IMR-90 (cell line): ENCODE data around the gene RASSF8. TPM values are rescaled to one million over a fixed set of nuclear protein-coding genes. Genes with fewer than 3 reads are reported as not detected.

Source experiments
- ATAC-seq: fragments of 200-7000 bp; cut with Tn5 transposase; 2 replicates; pipeline ENCODE4 v1.9.1; 2020; ENCODE audit warnings: low read depth, mild to moderate bottlenecking, moderate library complexity
- BruUV-seq: library from RNA; stranded (reverse); fragments of 400-500 nt; replicated peaks from 2 replicates; lab custom pipeline; 2021; lab: Mats Ljungman, UMichigan
- CTCF ChIA-PET: fragments of 300-600 bp; formaldehyde crosslinking; extraction: SDS; loops from one replicate; lab custom pipeline; 2021; ENCODE audit warnings: antibody characterized with exemption; lab: Yijun Ruan, JAX
- POLR2A ChIA-PET: fragments of 300-600 bp; sonication (Branson Sonifier 250); formaldehyde crosslinking; loops from one replicate; lab custom pipeline; 2022; ENCODE audit warnings: antibody characterized with exemption; ENCODE audit not compliant: unreplicated experiment; lab: Charles Lee
- DNase-seq: peaks from one replicate; pipeline ENCODE4 v3.0.0; 2013
- H2AFZ ChIP-seq: replicated peaks from 2 replicates; pipeline ENCODE3; 2013; ENCODE audit warnings: low read length, mild to moderate bottlenecking; ENCODE audit not compliant: poor library complexity
- H2AK5ac ChIP-seq: 2 replicates; pipeline ENCODE4 v1.6.1; 2013; ENCODE audit warnings: low read depth, low read length, inconsistent platforms
- H2AK9ac ChIP-seq: replicated peaks from 2 replicates; pipeline ENCODE3; 2013; ENCODE audit warnings: mild to moderate bottlenecking, low read depth, low read length, moderate library complexity; ENCODE audit not compliant: poor library complexity
- H2BK120ac ChIP-seq: 2 replicates; pipeline ENCODE4 v1.6.1; 2013; ENCODE audit warnings: low read depth, low read length, inconsistent platforms
- H2BK15ac ChIP-seq: 3 replicates; pipeline ENCODE4 v1.6.1; 2013; ENCODE audit warnings: low read depth, low read length, inconsistent platforms
- H2BK20ac ChIP-seq: 2 replicates; pipeline ENCODE4 v1.6.1; 2013; ENCODE audit warnings: low read depth, mild to moderate bottlenecking, inconsistent platforms, low read length, moderate library complexity
- H2BK5ac ChIP-seq: 2 replicates; pipeline ENCODE4 v1.6.1; 2013; ENCODE audit warnings: mild to moderate bottlenecking, low read depth, low read length, inconsistent platforms; ENCODE audit not compliant: poor library complexity, severe bottlenecking
- H3K14ac ChIP-seq: replicated peaks from 2 replicates; pipeline ENCODE4 v1.6.1; 2013; ENCODE audit warnings: low read depth, low read length, inconsistent platforms
- H3K18ac ChIP-seq: 2 replicates; pipeline ENCODE4 v1.6.1; 2013; ENCODE audit warnings: low read depth, low read length, control low read depth
- H3K23ac ChIP-seq: 2 replicates; pipeline ENCODE4 v1.6.1; 2013; ENCODE audit warnings: low read depth, low read length, inconsistent platforms
- H3K27ac ChIP-seq: 2 replicates; pipeline ENCODE4 v1.5.1; 2013; ENCODE audit warnings: mild to moderate bottlenecking, control low read depth, low read length; ENCODE audit not compliant: insufficient read depth
- H3K27me3 ChIP-seq: 2 replicates; pipeline ENCODE4 v1.6.1; 2013; ENCODE audit warnings: low read length; ENCODE audit not compliant: control insufficient read depth, insufficient read depth
- H3K36me3 ChIP-seq: 2 replicates; pipeline ENCODE4 v1.6.1; 2013; ENCODE audit warnings: low read length, mixed read lengths; ENCODE audit not compliant: control insufficient read depth, insufficient read depth
- H3K4ac ChIP-seq: 2 replicates; pipeline ENCODE4 v1.6.1; 2013; ENCODE audit warnings: low read depth, low read length, inconsistent platforms
- H3K4me1 ChIP-seq: 2 replicates; pipeline ENCODE4 v1.6.1; 2013; ENCODE audit warnings: low read length, mixed read lengths; ENCODE audit not compliant: control insufficient read depth, insufficient read depth
- H3K4me2 ChIP-seq: 2 replicates; pipeline ENCODE4 v1.6.1; 2013; ENCODE audit warnings: low read depth, mild to moderate bottlenecking, control low read depth, low read length, moderate library complexity
- H3K4me3 ChIP-seq: 2 replicates; pipeline ENCODE4 v1.5.1; 2013; ENCODE audit warnings: low read depth, mild to moderate bottlenecking, control low read depth, low read length, moderate library complexity; ENCODE audit not compliant: insufficient read depth
- H3K56ac ChIP-seq: 2 replicates; pipeline ENCODE4 v1.6.1; 2013; ENCODE audit warnings: low read length, inconsistent platforms; ENCODE audit not compliant: insufficient read depth; ENCODE audit errors: extremely low read depth
- H3K79me1 ChIP-seq, 2 experiments: 2 replicates each; pipeline ENCODE4 v1.6.1; 2013; ENCODE audit warnings: low read length in 2 of 2, inconsistent platforms in 1 of 2, low read depth in 1 of 2
- H3K9ac ChIP-seq: 2 replicates; pipeline ENCODE4 v1.6.1; 2013; ENCODE audit warnings: low read depth, low read length, control low read depth
- H3K9me1 ChIP-seq: 2 replicates; pipeline ENCODE4 v1.6.1; 2013; ENCODE audit warnings: low read length, inconsistent platforms; ENCODE audit not compliant: insufficient read depth
- H3K9me3 ChIP-seq: 2 replicates; pipeline ENCODE4 v1.6.1; 2013; ENCODE audit warnings: low read length; ENCODE audit not compliant: control insufficient read depth, insufficient read depth
- H4K20me1 ChIP-seq: 2 replicates; pipeline ENCODE4 v1.6.1; 2013; ENCODE audit warnings: low read length, inconsistent platforms; ENCODE audit not compliant: insufficient read depth
- H4K5ac ChIP-seq: 2 replicates; pipeline ENCODE4 v1.6.1; 2013; ENCODE audit warnings: mild to moderate bottlenecking, low read depth, low read length, control low read depth
- H4K8ac ChIP-seq, 2 experiments: 2 replicates each; pipeline ENCODE4 v1.6.1; 2013; ENCODE audit warnings: low read depth in 2 of 2, low read length in 2 of 2, control low read depth in 1 of 2, inconsistent platforms in 1 of 2
- H4K91ac ChIP-seq: 2 replicates; pipeline ENCODE4 v1.6.1; 2013; ENCODE audit warnings: low read depth, low read length, inconsistent platforms; ENCODE audit not compliant: insufficient read depth
- BHLHE40 ChIP-seq: fragments of 150-350 bp; IDR thresholded peaks from 2 replicates; pipeline ENCODE4 v1.6.1; 2016; ENCODE audit warnings: mild to moderate bottlenecking, low read depth, low read length
- CEBPB ChIP-seq: IDR thresholded peaks from 2 replicates; pipeline ENCODE4 v1.6.1; 2012; ENCODE audit warnings: low read depth, low read length, improper control_type of control experiment
- CHD1 ChIP-seq: IDR thresholded peaks from 2 replicates; pipeline ENCODE4 v1.6.1; 2012; ENCODE audit warnings: low read depth, low read length, improper control_type of control experiment
- FOS ChIP-seq: fragments of 150-350 bp; IDR thresholded peaks from 2 replicates; pipeline ENCODE4 v1.6.1; 2016; ENCODE audit warnings: low read depth, low read length
- MAZ ChIP-seq: IDR thresholded peaks from 2 replicates; pipeline ENCODE4 v1.6.1; 2012; ENCODE audit warnings: low read depth, mild to moderate bottlenecking, low read length, improper control_type of control experiment, moderate library complexity, borderline replicate concordance
- MXI1 ChIP-seq: IDR thresholded peaks from 2 replicates; pipeline ENCODE4 v1.6.1; 2012; ENCODE audit warnings: low read depth, mild to moderate bottlenecking, low read length, moderate library complexity, borderline replicate concordance
- POLR2A ChIP-seq: IDR thresholded peaks from 2 replicates; pipeline ENCODE4 v1.6.1; 2012; ENCODE audit warnings: mild to moderate bottlenecking, low read depth, low read length
- RAD21 ChIP-seq: IDR thresholded peaks from 2 replicates; pipeline ENCODE4 v1.6.1; 2012; ENCODE audit warnings: low read length, improper control_type of control experiment
- SMC3 ChIP-seq: fragments of 150-350 bp; IDR thresholded peaks from 2 replicates; pipeline ENCODE4 v1.6.1; 2016; ENCODE audit warnings: low read depth, mild to moderate bottlenecking, antibody characterized with exemption, low read length, moderate library complexity
- WGBS, 2 experiments: methylation state at CpG; one replicate each; pipeline versions ENCODE4 v1.1.5 to v1.1.7; 2013; ENCODE audit warnings: missing lambda C conversion rate in 2 of 2; ENCODE audit not compliant: insufficient read length in 1 of 2; ENCODE audit errors: extremely low coverage in 2 of 2; 5-methylcytosine and 5-hydroxymethylcytosine counted together
- dilution Hi-C: fragments of 300-500 bp; cut with HindIII; formaldehyde crosslinking; loops from one replicate; pipeline ENCODE4 v1.14.3; 2018; ENCODE audit warnings: low sequenced_read_pairs; ENCODE audit not compliant: unreplicated experiment
- in situ Hi-C: fragments of 300-500 bp; cut with MboI; formaldehyde crosslinking; loops from 3 replicates; pipeline ENCODE4 v1.14.3; 2019; ENCODE audit warnings: low sequenced_read_pairs, inconsistent platforms, mixed read lengths
- intact Hi-C: fragments of 100-400 bp; cut with micrococcal nuclease; formaldehyde crosslinking; loops from 2 replicates; pipeline ENCODE4 v1.10.0; 2022
- polyA plus RNA-seq, 3 experiments: library from polyadenylated mRNA; depleted of rRNA; stranded (reverse); fragments of >200 nt; gene quantifications; 2 replicates each; pipeline ENCODE4 v1.2.3, GENCODE V29; 2012; ENCODE audit warnings: low replicate concordance in 1 of 3
- total RNA-seq: library from RNA; depleted of rRNA; stranded (reverse); fragments of >200 nt; gene quantifications from 2 replicates; pipeline ENCODE4 v1.2.3, GENCODE V29; 2012
- TF ChIP-seq, protein P1 (sequence below): fragments of 150-350 bp; IDR thresholded peaks from 2 replicates; pipeline ENCODE4 v1.6.1; 2016; ENCODE audit warnings: low read depth, mild to moderate bottlenecking, low read length, moderate library complexity, borderline replicate concordance
- TF ChIP-seq, protein P2 (sequence below): conservative IDR thresholded peaks from 2 replicates; pipeline ENCODE4 v1.5.1; 2012; ENCODE audit warnings: mild to moderate bottlenecking, low read depth, low read length, improper control_type of control experiment
- TF ChIP-seq, protein P3 (sequence below): fragments of 150-350 bp; IDR thresholded peaks from 2 replicates; pipeline ENCODE4 v1.6.1; 2017; ENCODE audit warnings: mild to moderate bottlenecking, antibody characterized with exemption, low read length, low read depth

The RASSF8 gene
- total and polyA plus RNA-seq, 2 of the 4 experiments (the other 2 are of a cell fraction) = 10.8 to 50.5 TPM

DNA sequence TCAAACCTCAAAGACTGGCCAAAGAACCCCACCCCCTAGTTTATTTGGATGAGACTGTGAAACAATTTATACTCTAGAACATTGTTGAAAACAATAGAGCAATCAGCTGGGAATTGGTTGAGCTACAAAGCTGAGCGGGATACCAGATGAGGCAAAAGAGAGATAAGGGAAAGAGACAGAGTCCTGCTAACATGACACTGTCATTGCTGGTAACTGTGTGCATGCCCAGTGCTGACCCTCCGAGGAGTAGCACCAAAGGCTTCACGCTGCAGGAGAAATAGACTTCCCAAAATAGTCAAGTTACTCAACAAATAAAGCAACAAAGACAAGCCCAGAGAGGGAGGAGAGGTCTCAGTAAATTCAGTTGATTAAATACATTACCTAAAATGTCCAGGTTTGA, 63.6 kb downstream of the RASSF8 start:
- intact Hi-C loops = loop anchor here (10.0 kb wide), 1 partner anchor 777 kb away; no protein-coding TSS in a partner anchor
- in situ Hi-C loops = no loop called here

More for the DNA sequence above, 63.6 kb downstream of the RASSF8 start:
- Histone ChIP-seq H3K14ac (peak overlapping the region; percentile 62; the same call in 1 of the 2 replicates), H3K18ac (no peak overlapping the region), H2AK5ac (no peak overlapping the region), H2BK15ac (peak overlapping the region; percentile 30; the same call in 1 of the 3 replicates), H3K27ac (no peak overlapping the region), H4K5ac (no peak overlapping the region), H2AFZ (no peak overlapping the region), H4K8ac (no peak overlapping the region), H3K23ac (peak overlapping the region; percentile 69), H3K4ac (no peak overlapping the region), H2BK5ac (no peak overlapping the region), H3K4me1 (peaks cover 7% of the 10 kb centered on the region), H3K4me2 (no peak overlapping the region), H3K9me3 (no peaks in the 10 kb centered on the region), H3K36me3 (no peaks in the 10 kb centered on the region), H3K56ac (no peak overlapping the region), H3K79me1 (peaks cover 26 to 52% of the 10 kb centered on the region in 2 experiments), H4K20me1 (peaks cover 22% of the 10 kb centered on the region), H3K9me1 (peaks cover 14% of the 10 kb centered on the region), H3K27me3 (no peaks in the 10 kb centered on the region), H4K91ac (no peak overlapping the region), H2AK9ac (no peak overlapping the region), H3K4me3 (no peak overlapping the region), H3K9ac (no peak overlapping the region), H2BK20ac (no peak overlapping the region), H2BK120ac (no peak overlapping the region)
- no peak for TF ChIP-seq CEBPB
- no peak for TF ChIP-seq RAD21
- TF ChIP-seq, protein P1, sequence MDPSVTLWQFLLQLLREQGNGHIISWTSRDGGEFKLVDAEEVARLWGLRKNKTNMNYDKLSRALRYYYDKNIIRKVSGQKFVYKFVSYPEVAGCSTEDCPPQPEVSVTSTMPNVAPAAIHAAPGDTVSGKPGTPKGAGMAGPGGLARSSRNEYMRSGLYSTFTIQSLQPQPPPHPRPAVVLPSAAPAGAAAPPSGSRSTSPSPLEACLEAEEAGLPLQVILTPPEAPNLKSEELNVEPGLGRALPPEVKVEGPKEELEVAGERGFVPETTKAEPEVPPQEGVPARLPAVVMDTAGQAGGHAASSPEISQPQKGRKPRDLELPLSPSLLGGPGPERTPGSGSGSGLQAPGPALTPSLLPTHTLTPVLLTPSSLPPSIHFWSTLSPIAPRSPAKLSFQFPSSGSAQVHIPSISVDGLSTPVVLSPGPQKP = no peak
- TF ChIP-seq SMC3 = no peak
- TF ChIP-seq BHLHE40 = no peak
- no peak for TF ChIP-seq POLR2A
- TF ChIP-seq, protein P2, sequence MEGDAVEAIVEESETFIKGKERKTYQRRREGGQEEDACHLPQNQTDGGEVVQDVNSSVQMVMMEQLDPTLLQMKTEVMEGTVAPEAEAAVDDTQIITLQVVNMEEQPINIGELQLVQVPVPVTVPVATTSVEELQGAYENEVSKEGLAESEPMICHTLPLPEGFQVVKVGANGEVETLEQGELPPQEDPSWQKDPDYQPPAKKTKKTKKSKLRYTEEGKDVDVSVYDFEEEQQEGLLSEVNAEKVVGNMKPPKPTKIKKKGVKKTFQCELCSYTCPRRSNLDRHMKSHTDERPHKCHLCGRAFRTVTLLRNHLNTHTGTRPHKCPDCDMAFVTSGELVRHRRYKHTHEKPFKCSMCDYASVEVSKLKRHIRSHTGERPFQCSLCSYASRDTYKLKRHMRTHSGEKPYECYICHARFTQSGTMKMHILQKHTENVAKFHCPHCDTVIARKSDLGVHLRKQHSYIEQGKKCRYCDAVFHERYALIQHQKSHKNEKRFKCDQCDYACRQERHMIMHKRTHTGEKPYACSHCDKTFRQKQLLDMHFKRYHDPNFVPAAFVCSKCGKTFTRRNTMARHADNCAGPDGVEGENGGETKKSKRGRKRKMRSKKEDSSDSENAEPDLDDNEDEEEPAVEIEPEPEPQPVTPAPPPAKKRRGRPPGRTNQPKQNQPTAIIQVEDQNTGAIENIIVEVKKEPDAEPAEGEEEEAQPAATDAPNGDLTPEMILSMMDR = no peak
- no peak for TF ChIP-seq MAZ
- TF ChIP-seq CHD1 = no peak
- no peak for TF ChIP-seq FOS
- TF ChIP-seq, protein P3, sequence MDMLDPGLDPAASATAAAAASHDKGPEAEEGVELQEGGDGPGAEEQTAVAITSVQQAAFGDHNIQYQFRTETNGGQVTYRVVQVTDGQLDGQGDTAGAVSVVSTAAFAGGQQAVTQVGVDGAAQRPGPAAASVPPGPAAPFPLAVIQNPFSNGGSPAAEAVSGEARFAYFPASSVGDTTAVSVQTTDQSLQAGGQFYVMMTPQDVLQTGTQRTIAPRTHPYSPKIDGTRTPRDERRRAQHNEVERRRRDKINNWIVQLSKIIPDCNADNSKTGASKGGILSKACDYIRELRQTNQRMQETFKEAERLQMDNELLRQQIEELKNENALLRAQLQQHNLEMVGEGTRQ = no peak
- TF ChIP-seq MXI1 = no peak
- WGBS, 2 experiments = no CpG with 5 or more reads among the region's 3 CpGs
- DNase-seq (no peak), ATAC-seq (no peak)
- no TSS peak for BruUV-seq
- POLR2A ChIA-PET = no interaction called here
- dilution Hi-C loops = no loop called here
- CTCF ChIA-PET = no interaction called here
